Keratinocyte (primary cell): ENCODE data around the gene CCR9. TPM values are rescaled to one million over a fixed set of nuclear protein-coding genes. Genes with fewer than 3 reads are reported as not detected.
A peak's percentile ranks its signal among the peaks of the same experiment; 100 is the strongest.

Source experiments
- DNase-seq: peaks from one replicate; pipeline ENCODE4 v3.0.0-alpha.2; 2011; ENCODE audit warnings: low read depth, missing footprints, low spot score
- FAIRE-seq: peaks from 2 replicates; lab custom pipeline; 2011; peaks lifted over from hg19 to GRCh38; lab: Jason Lieb, UNC
- H2AFZ ChIP-seq: 2 replicates; pipeline ENCODE4 v1.6.0; 2012; ENCODE audit warnings: low read length, control low read depth, inconsistent platforms; ENCODE audit not compliant: control insufficient read depth
- H3K27ac ChIP-seq: 2 replicates; pipeline ENCODE4 v1.5.1; 2011; ENCODE audit warnings: low read length; ENCODE audit not compliant: control insufficient read depth, insufficient read depth
- H3K27me3 ChIP-seq: 3 replicates; pipeline ENCODE4 v1.6.0; 2011; ENCODE audit warnings: low read length; ENCODE audit not compliant: control insufficient read depth, insufficient read depth; ENCODE audit errors: extremely low read depth
- H3K36me3 ChIP-seq, 2 experiments: 2 replicates in 1 of 2; 3 replicates in 1 of 2; pipeline ENCODE4 v1.5.1; 2011; ENCODE audit warnings: low read length in 2 of 2, mild to moderate bottlenecking in 1 of 2; ENCODE audit not compliant: control insufficient read depth in 2 of 2, insufficient read depth in 2 of 2; ENCODE audit errors: extremely low read depth in 1 of 2
- H3K4me1 ChIP-seq: 3 replicates; pipeline ENCODE4 v1.5.1; 2011; ENCODE audit warnings: low read length; ENCODE audit not compliant: control insufficient read depth, insufficient read depth; ENCODE audit errors: extremely low read depth
- H3K4me2 ChIP-seq: 3 replicates; pipeline ENCODE4 v1.6.0; 2011; ENCODE audit warnings: low read depth, low read length; ENCODE audit not compliant: control insufficient read depth, insufficient read depth; ENCODE audit errors: extremely low read depth
- H3K4me3 ChIP-seq, 3 experiments: fragments of 200-600 bp in 1 of 3; sonication (generic) in 1 of 3; 2 replicates in 2 of 3; 3 replicates in 1 of 3; pipeline ENCODE4 v1.5.1; 2011 to 2016; ENCODE audit warnings: low read length in 3 of 3, mild to moderate bottlenecking in 3 of 3, control low read depth in 2 of 3, inconsistent platforms in 1 of 3, low read depth in 1 of 3, mixed read lengths in 1 of 3, mixed run types in 1 of 3, moderate library complexity in 1 of 3; ENCODE audit not compliant: control insufficient read depth in 2 of 3, insufficient read depth in 2 of 3; ENCODE audit errors: extremely low read depth in 1 of 3
- H3K79me2 ChIP-seq: 2 replicates; pipeline ENCODE4 v1.6.0; 2012; ENCODE audit warnings: low read length; ENCODE audit not compliant: control insufficient read depth, insufficient read depth
- H3K9ac ChIP-seq: 3 replicates; pipeline ENCODE4 v1.6.0; 2011; ENCODE audit warnings: low read length; ENCODE audit not compliant: control insufficient read depth, insufficient read depth; ENCODE audit errors: extremely low read depth
- H3K9me1 ChIP-seq: 3 replicates; pipeline ENCODE4 v1.6.0; 2011; ENCODE audit warnings: low read length; ENCODE audit not compliant: control insufficient read depth, insufficient read depth; ENCODE audit errors: extremely low read depth
- H3K9me3 ChIP-seq: 2 replicates; pipeline ENCODE4 v1.5.1; 2012; ENCODE audit warnings: low read depth, low read length; ENCODE audit not compliant: control insufficient read depth
- H4K20me1 ChIP-seq: 3 replicates; pipeline ENCODE4 v1.6.0; 2011; ENCODE audit warnings: low read length; ENCODE audit not compliant: control insufficient read depth, insufficient read depth; ENCODE audit errors: extremely low read depth
- EZH2 ChIP-seq: IDR thresholded peaks from one replicate; pipeline ENCODE4 v1.6.1; 2012; ENCODE audit warnings: inconsistent platforms, mild to moderate bottlenecking, low read length, moderate library complexity
- dilution Hi-C: fragments of 300-500 bp; cut with MboI; formaldehyde crosslinking; loops from one replicate; pipeline ENCODE4 v1.7.0; 2020; ENCODE audit warnings: low sequenced_read_pairs; ENCODE audit not compliant: extremely low pct_ligation_motif_present
- polyA plus RNA-seq, 5 experiments: library from polyadenylated mRNA; depleted of rRNA in 3 of 5; stranded (reverse) in 3 of 5; stranded (forward) in 1 of 5; unstranded in 1 of 5; fragments of >200 nt; gene quantifications; 1 replicate in 1 of 5; 2 replicates in 3 of 5; 3 replicates in 1 of 5; pipeline versions ENCODE4 v1.2.1 to v1.2.3, GENCODE V29; 2011 to 2012; ENCODE audit warnings: missing spikeins in 2 of 5, low read depth in 1 of 5, low replicate concordance in 1 of 5
- TF ChIP-seq, protein P1 (sequence below), 3 experiments: IDR thresholded peaks in 1 of 3; conservative IDR thresholded peaks in 1 of 3; optimal IDR thresholded peaks in 1 of 3; 2 replicates in 2 of 3; 3 replicates in 1 of 3; pipeline versions ENCODE3 to v1.5.1; 2011; ENCODE audit warnings: low read length in 3 of 3, mild to moderate bottlenecking in 3 of 3, moderate library complexity in 2 of 3, control low read depth in 1 of 3, inconsistent platforms in 1 of 3; ENCODE audit not compliant: insufficient read depth in 2 of 3; ENCODE audit errors: extremely low read depth in 1 of 3

The CCR9 gene
- polyA plus RNA-seq, 1 donor (not counting 4 experiments of a cell fraction or from before 2014, with no cell fraction given): not detected

DNA sequence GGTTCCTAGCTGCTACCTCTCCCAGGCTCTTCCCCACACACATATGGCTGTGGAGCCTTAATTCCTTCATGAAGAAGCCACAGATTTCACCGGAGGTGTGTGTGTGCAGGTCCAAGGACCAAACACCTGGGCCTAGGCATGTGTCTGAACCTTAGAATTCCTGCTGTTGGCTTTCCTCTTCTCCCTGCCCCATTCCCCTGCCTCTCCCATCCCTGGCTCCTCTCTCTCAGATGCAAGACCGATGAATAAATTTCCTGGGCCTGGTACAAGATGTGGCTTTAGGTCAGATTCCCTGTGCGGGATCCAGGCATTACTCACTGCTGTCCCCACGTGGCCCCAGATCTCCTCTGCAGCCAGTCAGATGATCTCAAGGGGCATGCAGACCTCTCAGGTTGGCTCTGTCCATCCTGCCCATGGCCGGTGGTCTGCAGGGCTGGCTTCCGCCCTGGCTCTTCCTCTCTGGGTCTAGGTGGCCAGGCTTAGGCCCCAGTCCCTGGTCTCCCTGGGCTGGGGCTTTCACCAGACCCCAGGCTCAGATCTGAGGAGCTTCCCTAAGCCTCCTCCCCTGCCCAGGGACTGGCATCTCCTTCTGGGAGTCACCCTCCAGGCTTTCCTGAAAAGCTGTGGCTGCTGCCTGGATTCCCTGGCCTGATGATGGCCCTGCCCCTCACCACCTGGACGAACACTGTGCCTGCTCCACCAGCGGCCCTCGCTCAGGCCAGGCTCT, 20.5 kb downstream of the CCR9 start:
- no peaks in the 10 kb centered on the region for H4K20me1 ChIP-seq
- no peaks in the 10 kb centered on the region for H3K4me1 ChIP-seq
- dilution Hi-C loops: no loop called here
- TF ChIP-seq, protein P1, sequence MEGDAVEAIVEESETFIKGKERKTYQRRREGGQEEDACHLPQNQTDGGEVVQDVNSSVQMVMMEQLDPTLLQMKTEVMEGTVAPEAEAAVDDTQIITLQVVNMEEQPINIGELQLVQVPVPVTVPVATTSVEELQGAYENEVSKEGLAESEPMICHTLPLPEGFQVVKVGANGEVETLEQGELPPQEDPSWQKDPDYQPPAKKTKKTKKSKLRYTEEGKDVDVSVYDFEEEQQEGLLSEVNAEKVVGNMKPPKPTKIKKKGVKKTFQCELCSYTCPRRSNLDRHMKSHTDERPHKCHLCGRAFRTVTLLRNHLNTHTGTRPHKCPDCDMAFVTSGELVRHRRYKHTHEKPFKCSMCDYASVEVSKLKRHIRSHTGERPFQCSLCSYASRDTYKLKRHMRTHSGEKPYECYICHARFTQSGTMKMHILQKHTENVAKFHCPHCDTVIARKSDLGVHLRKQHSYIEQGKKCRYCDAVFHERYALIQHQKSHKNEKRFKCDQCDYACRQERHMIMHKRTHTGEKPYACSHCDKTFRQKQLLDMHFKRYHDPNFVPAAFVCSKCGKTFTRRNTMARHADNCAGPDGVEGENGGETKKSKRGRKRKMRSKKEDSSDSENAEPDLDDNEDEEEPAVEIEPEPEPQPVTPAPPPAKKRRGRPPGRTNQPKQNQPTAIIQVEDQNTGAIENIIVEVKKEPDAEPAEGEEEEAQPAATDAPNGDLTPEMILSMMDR (optimal IDR thresholded peaks at IDR 0.05 in 1 of 3, IDR thresholded peaks at IDR 0.05 in 1 of 3, conservative IDR thresholded peaks at IDR 0.05 in 1 of 3; ENCODE audit: extremely low read depth in 1 of 3, insufficient read depth in 2 of 3, low read length in 3 of 3): peak; percentile 8 to 42 (median 11)
- TF ChIP-seq EZH2: no peak
- H3K79me2 ChIP-seq: no peaks in the 10 kb centered on the region
- peaks cover 3% of the 10 kb centered on the region for H3K27me3 ChIP-seq
- no peak overlapping the region for H3K4me2 ChIP-seq
- H2AFZ ChIP-seq: no peak overlapping the region
- no peak overlapping the region for H3K27ac ChIP-seq
- no peak overlapping the region for H3K9ac ChIP-seq
- FAIRE-seq: no peak
- DNase-seq: no peak
- H3K36me3 ChIP-seq: no peaks in the 10 kb centered on the region
- peaks cover 1% of the 10 kb centered on the region for H3K9me3 ChIP-seq
- no peaks in the 10 kb centered on the region for H3K9me1 ChIP-seq
- H3K4me3 ChIP-seq: no peak overlapping the region

DNA sequence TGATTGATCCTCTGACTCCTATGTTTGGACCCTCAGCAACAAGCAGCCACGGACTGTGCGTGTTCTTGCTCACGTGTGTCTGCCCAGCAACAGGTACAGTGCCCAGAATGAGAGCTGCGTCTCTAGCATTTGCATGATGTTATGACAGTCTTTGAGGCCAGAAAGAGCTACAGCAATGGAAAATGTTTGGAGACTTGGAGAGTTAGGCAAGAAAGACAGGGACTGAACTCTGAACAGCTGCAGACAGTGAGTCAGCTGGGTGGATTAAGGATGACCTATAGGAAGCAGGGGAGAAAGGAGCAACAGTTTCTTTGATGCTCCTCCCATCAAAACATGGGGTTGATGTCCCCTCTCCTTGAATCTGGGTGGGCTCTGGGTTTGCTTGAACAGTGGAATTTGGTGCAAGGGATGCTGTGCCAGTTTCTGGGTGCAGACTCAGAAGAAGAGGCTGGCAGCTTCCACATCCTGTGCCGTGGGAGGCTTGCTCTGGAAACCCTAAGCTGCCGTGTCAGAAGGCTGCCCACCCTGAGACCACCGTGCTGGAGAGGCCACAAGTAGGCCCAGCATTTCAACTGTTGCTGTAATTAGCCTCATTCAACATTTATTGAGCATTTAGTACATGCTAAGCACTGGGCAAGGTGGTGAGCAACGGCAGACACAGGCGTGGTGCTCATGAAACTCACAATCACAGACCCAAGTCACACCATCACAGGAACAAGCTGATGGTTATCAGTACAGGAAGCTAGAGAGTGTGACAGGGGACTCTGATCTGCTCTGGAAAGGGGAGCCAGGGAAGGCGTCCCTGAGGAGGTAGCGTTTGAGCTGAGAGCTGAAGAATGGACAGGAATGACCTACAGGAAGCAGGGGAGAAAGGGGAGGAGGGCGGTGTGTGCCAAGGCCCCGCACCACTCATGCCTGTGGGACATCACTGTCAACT, 21.7 kb downstream of the CCR9 start:
- H3K27ac ChIP-seq: no peak overlapping the region
- H4K20me1 ChIP-seq: no peaks in the 10 kb centered on the region
- no peak for FAIRE-seq
- H3K9ac ChIP-seq: no peak overlapping the region
- no peaks in the 10 kb centered on the region for H3K9me1 ChIP-seq
- no peaks in the 10 kb centered on the region for H3K79me2 ChIP-seq
- H3K27me3 ChIP-seq: peaks cover 6% of the 10 kb centered on the region
- dilution Hi-C loops: no loop called here
- peaks cover 1% of the 10 kb centered on the region for H3K9me3 ChIP-seq
- TF ChIP-seq, protein P1 (optimal IDR thresholded peaks at IDR 0.05 in 1 of 3, IDR thresholded peaks at IDR 0.05 in 1 of 3, conservative IDR thresholded peaks at IDR 0.05 in 1 of 3; ENCODE audit: extremely low read depth in 1 of 3, insufficient read depth in 2 of 3, low read length in 3 of 3): no peak
- no peak for TF ChIP-seq EZH2
- no peak for DNase-seq
- H3K4me2 ChIP-seq: no peak overlapping the region
- H3K4me3 ChIP-seq: no peak overlapping the region
- H3K36me3 ChIP-seq: no peaks in the 10 kb centered on the region
- no peak overlapping the region for H2AFZ ChIP-seq
- no peaks in the 10 kb centered on the region for H3K4me1 ChIP-seq
